DND-41 (cell line): ENCODE results near the gene MAPK14.

Source experiments
- CTCF ChIP-seq: IDR thresholded peaks from 2 replicates; pipeline ENCODE4 v1.5.1; 2012; ENCODE audit warnings: borderline replicate concordance, low read length, moderate library complexity, mild to moderate bottlenecking; ENCODE audit not compliant: poor library complexity, severe bottlenecking; ENCODE audit errors: extremely low read depth
- EZH2 ChIP-seq: IDR thresholded peaks from 3 replicates; pipeline ENCODE4 v1.6.1; 2012; ENCODE audit warnings: borderline replicate concordance, low read depth, mild to moderate bottlenecking, moderate library complexity, low read length, inconsistent platforms; ENCODE audit not compliant: severe bottlenecking

- no peak for TF ChIP-seq CTCF
- TF ChIP-seq EZH2: no peak
Observed at GRCh38 chr6:35993150-35993549, 34.5 kb upstream of the MAPK14 start.
